ENCODE measurements around the gene EP400. TPM values are rescaled to one million over a fixed set of nuclear protein-coding genes. Genes with fewer than 3 reads are reported as not detected.

The EP400 gene
- total and polyA plus RNA-seq, 8 donors, result 33.5 to 49.9 (median 41.4) TPM

- no peak overlapping the region for H3K4me3 ChIP-seq
- no peaks in the 10 kb centered on the region for H3K27me3 ChIP-seq
- H3K36me3 ChIP-seq, result peaks cover 3 to 100% of the 10 kb centered on the region in 2 donors
- H3K4me1 ChIP-seq, result no peaks in the 10 kb centered on the region
- DNase-seq (peak in 1 of 4 donors; percentile 47), ATAC-seq (no peak)
- H3K27ac ChIP-seq, result no peak overlapping the region
- intact Hi-C loops (cut with DNase I), result no loop called here
- TF ChIP-seq CTCF (IDR thresholded peaks at IDR 0.05), result no peak
- H3K9me3 ChIP-seq, result no peaks in the 10 kb centered on the region
Measured at GRCh38 chr12:132015686-132016430, 66.1 kb downstream of the EP400 start.

GRCh38 chr12:132018193-132018916 is 68.6 kb downstream of the EP400 start:
- H3K9me3 ChIP-seq, result no peaks in the 10 kb centered on the region
- peak in 1 of 4 donors; percentile 51 for DNase-seq
- no peak for TF ChIP-seq CTCF (IDR thresholded peaks at IDR 0.05)
- ATAC-seq, result no peak
- no peaks in the 10 kb centered on the region for H3K27me3 ChIP-seq
- intact Hi-C loops (cut with DNase I), result no loop called here
- H3K4me3 ChIP-seq, result no peak overlapping the region
- H3K4me1 ChIP-seq, result no peaks in the 10 kb centered on the region
- H3K36me3 ChIP-seq, result peaks cover 3 to 98% of the 10 kb centered on the region in 2 donors
- no peak overlapping the region for H3K27ac ChIP-seq

- H3K36me3 ChIP-seq, result peaks cover 3 to 98% of the 10 kb centered on the region in 2 donors
- DNase-seq, result no peak
Measured at GRCh38 chr12:132019891-132020290, 70.1 kb downstream of the EP400 start.

GRCh38 chr12:132020292-132020691 is 70.5 kb downstream of the EP400 start:
- no peaks in the 10 kb centered on the region for H3K27me3 ChIP-seq
- TF ChIP-seq CTCF (IDR thresholded peaks at IDR 0.05), result no peak
- intact Hi-C loops (cut with DNase I), result no loop called here
- H3K27ac ChIP-seq, result no peak overlapping the region
- no peaks in the 10 kb centered on the region for H3K4me1 ChIP-seq
- ATAC-seq, result no peak
- no peaks in the 10 kb centered on the region for H3K9me3 ChIP-seq
- no peak for DNase-seq
- H3K4me3 ChIP-seq, result no peak overlapping the region
- peaks cover 3 to 98% of the 10 kb centered on the region in 2 donors for H3K36me3 ChIP-seq

More at GRCh38 chr12:132019891-132020290, 70.1 kb downstream of the EP400 start:
- Histone ChIP-seq H3K9me3 (no peaks in the 10 kb centered on the region), H3K4me1 (no peaks in the 10 kb centered on the region), H3K27ac (no peak overlapping the region), H3K4me3 (no peak overlapping the region), H3K27me3 (no peaks in the 10 kb centered on the region)
- ATAC-seq, result no peak
- TF ChIP-seq CTCF (IDR thresholded peaks at IDR 0.05), result no peak
- intact Hi-C loops (cut with DNase I), result no loop called here
